GM12864 (cell line): Measurements from ENCODE around the gene KRT33B.

ENCODE experiments used
- DNase-seq: peaks from one replicate; pipeline ENCODE4 v3.0.0-alpha.2; 2011; ENCODE audit warnings: low read depth
- H3K4me3 ChIP-seq: 2 replicates; pipeline ENCODE4 v1.5.1; 2011; ENCODE audit warnings: mild to moderate bottlenecking, low read depth, low read length, control low read depth
- CTCF ChIP-seq: IDR thresholded peaks from 2 replicates; pipeline ENCODE4 v1.5.1; 2011; ENCODE audit warnings: low read depth, mild to moderate bottlenecking, moderate library complexity, low read length, control low read depth, inconsistent platforms; ENCODE audit errors: missing control alignments

The KRT33B gene

GRCh38 chr17:41369713-41370112 is at the start of gene KRT33B:
TSS of gene KRT33B (minus strand) at chr17:41369813. CDS start at chr17:41369750, 63 bp downstream.
- DNase-seq, result no peak
- no peak for TF ChIP-seq CTCF
- H3K4me3 ChIP-seq, result no peak within 1 kb of the TSS

GRCh38 chr17:41418116-41418860 is 48.7 kb upstream of the KRT33B start:
- DNase-seq, result no peak
- no peak overlapping the region for H3K4me3 ChIP-seq
- TF ChIP-seq CTCF, result no peak

- TF ChIP-seq CTCF, result peak; percentile 81
- no peak for DNase-seq
- H3K4me3 ChIP-seq, result no peak overlapping the region
Observed at GRCh38 chr17:41417576-41418015, 48.0 kb upstream of the KRT33B start.

- no peak overlapping the region for H3K4me3 ChIP-seq
- no peak for DNase-seq
- TF ChIP-seq CTCF, result no peak
Observed at GRCh38 chr17:41417127-41417526, 47.5 kb upstream of the KRT33B start.

GRCh38 chr17:41416479-41416878 is 46.9 kb upstream of the KRT33B start:
- no peak for DNase-seq
- H3K4me3 ChIP-seq, result no peak overlapping the region
- TF ChIP-seq CTCF, result no peak

GRCh38 chr17:41415833-41416335 is 46.3 kb upstream of the KRT33B start:
- no peak overlapping the region for H3K4me3 ChIP-seq
- DNase-seq, result no peak
- no peak for TF ChIP-seq CTCF

- no peak overlapping the region for H3K4me3 ChIP-seq
- no peak for DNase-seq
- no peak for TF ChIP-seq CTCF
Observed at GRCh38 chr17:41415411-41415810, 45.8 kb upstream of the KRT33B start.
